Activated CD8-positive, alpha-beta memory T cell treated with anti-CD3 and anti-CD28 coated beads for 48 hours (primary cell): ENCODE results near the gene TPP1.

ENCODE experiments used
- DNase-seq, 3 experiments: peaks; one replicate each; pipeline ENCODE4 v3.0.0-alpha.2; 2020; ENCODE audit warnings: low read depth in 2 of 3, low spot score in 2 of 3

The TPP1 gene

DNA sequence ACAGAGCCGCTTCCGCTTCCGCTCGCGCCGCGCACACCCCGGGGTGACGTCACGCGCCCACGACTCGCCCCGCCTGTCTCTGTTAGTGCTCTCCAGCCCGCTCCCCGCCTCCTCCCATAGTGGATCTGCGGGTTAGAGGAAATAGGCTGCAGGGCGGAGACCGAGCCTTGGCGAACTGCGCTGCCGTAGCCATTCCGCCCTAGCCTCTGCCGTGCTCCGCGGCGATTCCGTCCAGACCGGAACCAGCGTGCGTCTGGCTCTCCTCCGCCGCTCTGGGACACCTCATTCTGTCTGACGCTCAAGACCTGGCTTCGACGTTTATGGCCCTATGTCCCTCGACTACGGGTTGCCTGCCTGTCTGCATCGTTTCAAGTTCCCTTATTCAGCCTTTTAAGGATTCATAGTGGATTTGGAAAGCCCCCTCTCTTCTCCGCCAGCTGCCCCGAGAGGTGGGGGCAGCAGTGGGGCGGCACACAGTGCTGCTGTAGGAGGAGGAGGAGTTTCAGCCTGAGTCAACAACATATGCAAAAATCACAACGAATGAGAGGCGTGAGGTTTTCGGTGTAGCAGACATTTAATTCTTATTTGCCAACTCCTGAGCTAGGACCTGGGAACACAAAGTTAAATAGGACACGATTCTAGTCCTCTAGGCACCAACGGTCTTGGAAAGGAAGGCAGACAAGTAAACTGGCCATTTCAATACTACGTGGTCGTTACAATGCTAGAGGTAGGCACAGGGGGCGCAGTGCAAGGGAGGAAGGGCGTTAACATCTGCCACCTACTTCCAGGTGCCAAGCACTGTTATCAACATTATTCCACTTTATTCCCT, 6.8 kb downstream of the TPP1 start, which contains the start of gene TAF10:
Gene TAF10, minus strand, starts transcription at position 4 of the 829 bp plus-strand sequence. CDS start 27 bp downstream, outside the sequence.
- peak; percentile 89 to 90 (median 90) for DNase-seq

DNA sequence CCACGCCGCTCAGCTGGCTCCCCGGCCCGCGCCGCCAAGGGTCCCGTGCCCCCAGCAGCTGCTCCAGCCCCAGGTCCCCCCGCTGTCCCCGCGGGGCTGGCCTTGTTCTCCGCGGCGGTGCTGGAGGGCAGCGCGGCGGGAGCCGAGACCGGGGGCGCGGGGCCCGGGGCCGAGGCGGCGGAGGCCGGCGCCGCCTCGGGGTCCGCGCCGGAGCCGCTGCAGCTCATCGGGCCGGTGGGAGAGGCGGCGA, 7.3 kb downstream of the TPP1 start:
- no peak for DNase-seq

DNA sequence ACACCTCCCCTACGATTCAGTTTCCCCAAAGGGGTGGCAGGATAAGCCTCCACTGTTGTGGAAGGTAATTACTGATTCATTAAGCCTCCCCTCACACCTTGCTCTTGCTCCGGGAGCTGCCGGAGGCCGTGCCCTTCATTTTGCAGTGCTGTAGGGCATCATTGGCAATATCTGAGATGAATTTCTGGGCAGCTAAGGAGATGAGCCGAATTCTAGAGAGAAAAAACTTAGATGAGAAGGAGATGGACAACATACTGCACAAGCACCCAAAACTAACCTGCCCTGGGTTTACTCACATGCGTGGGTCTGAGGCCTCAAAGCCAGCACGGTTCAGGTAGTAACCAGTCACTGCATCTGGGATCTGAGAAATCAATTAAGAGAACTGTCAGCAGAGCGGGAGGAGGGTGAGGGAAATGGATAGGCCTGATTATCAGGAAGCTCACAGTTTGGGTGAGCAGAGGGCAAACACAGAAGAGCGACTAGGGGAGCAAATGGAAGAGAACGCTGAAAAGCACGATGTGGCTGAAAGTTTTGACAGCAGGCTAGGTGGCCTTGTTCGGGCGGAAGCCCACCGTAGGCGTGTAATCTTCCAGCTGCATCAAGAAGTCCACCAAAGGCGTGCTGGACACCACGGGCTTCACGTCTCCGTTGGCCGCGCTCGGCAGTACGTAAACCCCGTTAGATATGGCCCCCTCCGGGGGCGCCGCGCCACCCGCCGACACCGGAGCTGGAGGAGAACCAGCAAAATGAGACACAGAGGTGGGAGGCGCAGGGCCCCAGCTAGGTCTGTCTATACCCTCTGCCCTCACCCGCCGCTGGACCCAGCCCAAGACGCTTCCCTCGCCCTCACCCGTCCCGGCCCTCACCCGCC, 7.9 kb downstream of the TPP1 start:
- no peak for DNase-seq

- DNase-seq, result no peak
These were observed 8.6 kb downstream of the TPP1 start for GRCh38 chr11:6610591-6610990.

- no peak for DNase-seq
These were observed 9.7 kb downstream of the TPP1 start for GRCh38 chr11:6609502-6610015.

- no peak for DNase-seq
These were observed 10.3 kb downstream of the TPP1 start for GRCh38 chr11:6608726-6609501.

- DNase-seq, result no peak
These were observed 11.2 kb downstream of the TPP1 start for GRCh38 chr11:6608011-6608410.

GRCh38 chr11:6607190-6607795, 11.9 kb downstream of the TPP1 start:
- no peak for DNase-seq

DNA sequence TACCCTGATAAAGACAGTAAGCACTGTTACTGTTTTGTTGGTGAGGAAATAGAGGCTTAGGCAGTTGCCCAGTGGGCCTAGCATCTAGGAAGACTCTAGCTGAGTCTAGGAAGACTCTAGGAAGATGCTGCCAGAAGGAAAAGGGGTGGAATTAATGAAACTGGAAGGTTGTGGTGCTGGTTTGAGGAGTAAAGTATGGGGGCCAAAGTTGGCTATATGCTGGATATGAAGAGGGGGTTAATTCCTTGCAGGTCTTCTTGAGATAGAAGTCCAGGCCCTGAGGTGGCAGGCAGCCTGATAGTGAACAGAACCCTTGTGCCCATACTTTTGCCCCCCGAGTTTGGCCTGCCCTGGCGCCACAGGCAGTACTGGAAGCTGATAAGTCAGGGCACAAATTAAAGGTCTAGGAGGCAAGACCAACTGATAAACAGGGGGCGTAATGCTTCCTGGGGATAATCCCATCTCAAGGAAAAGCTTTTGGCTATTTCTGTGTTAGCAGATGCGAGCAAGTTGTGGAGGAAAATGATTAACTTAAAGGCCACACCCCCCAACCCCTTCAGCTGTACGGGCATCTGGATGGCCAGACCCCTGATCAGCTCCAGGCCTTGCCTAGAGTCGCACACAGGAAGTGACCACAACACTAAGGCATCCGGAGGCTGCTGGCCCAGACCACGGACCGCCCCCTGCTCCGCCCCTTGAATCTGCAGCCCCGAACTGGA, 12.6 kb downstream of the TPP1 start:
- peak in 1 of 3 experiments; percentile 42 for DNase-seq

DNA sequence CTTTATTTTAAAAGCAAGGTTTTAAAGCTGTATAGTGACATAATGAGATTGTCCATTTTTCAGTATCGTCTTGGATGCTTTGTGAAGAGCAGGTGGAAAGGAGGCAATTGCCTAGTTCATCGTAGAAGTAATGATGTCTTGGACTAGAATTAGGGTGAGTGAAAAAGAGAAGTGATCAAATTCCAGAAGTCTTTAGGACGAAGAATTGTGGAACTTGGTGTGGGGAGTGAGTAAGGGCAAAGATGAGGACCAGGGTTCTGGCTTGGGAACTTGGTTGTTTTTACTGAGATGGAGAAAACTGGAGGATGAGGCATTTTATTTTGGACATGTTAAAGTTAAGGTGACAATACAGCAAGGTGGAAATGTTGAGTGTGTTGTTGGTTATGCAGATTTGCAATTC, 14.4 kb downstream of the TPP1 start:
- no peak for DNase-seq

GRCh38 chr11:6604081-6604626, 15.1 kb downstream of the TPP1 start:
- no peak for DNase-seq

- peak; percentile 71 to 82 (median 78) for DNase-seq
These were observed 15.7 kb downstream of the TPP1 start, which contains the start of the genes ILK and RRP8 for GRCh38 chr11:6603287-6604080. TSS of gene ILK (plus strand) at chr11:6603774. CDS start at chr11:6604272, 498 bp downstream. TSS of gene RRP8 (minus strand) at chr11:6603616. CDS start at chr11:6603502, 114 bp downstream.

DNA sequence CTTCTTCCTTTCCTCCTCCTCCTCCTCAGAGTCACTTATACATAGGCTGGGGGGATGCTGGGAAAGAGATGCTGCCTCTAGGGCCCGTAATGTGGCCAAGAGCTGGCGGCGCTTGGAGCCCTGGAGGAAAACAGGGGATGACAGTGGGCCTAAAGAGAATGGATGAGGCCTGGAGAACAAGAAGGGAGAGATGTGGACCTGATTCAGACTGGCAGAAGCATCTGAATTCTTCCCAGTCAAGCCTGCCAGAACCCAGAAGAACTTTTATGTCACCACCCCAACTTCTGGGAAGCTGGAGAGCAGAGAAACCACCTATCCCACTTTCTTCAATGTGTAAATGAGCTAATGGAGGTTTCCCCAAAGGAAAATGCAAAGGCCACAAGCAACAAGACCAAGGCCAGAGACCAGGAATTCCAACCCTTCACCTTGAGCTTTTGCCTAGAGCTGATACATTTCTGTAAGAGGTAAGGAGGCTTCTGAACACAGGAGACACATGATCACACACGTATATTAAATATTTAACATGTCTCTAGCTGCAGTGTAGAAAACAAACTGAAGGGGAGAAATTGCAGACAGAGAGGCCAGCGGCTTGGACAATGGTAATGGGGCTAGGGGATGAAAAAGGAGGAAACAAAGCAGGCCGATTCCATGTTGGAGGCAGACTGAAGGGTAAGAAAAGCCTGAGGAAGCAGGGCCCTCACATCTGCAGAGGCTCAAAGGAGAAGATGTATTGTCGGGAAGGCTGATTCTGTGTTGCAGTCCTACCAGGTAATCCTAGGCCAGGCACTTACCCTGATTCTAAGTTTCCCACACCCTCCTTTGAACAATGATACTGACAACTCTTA, 16.9 kb downstream of the TPP1 start:
- DNase-seq, result no peak

GRCh38 chr11:6601041-6601461, 18.2 kb downstream of the TPP1 start:
- no peak for DNase-seq

DNA sequence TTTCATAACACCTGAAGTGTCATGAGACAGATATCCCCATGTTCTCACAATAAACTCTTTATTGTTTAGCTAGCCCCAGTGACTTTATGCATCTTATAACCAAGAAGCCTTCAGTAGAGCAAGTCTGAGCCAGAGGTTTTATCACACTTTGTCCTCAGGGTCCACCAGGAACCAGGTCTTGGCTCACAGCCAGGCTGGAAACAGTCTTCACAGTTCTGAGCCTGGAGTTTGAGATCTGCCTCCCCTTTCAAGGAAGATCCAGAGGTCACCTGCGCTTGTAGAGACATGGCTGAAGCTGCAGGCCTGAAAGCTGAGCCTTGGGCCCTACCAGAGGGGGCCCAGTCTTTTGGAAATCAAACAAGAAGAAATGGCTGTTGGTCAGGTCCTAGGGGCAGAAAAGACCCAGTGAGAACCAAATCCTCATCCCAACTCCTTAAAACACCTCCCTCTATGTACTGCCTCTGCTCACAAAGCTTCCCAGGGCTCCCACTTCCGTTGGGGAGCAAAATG, 19.3 kb downstream of the TPP1 start:
- no peak for DNase-seq

GRCh38 chr11:6599449-6599848, 19.8 kb downstream of the TPP1 start:
- no peak for DNase-seq

DNA sequence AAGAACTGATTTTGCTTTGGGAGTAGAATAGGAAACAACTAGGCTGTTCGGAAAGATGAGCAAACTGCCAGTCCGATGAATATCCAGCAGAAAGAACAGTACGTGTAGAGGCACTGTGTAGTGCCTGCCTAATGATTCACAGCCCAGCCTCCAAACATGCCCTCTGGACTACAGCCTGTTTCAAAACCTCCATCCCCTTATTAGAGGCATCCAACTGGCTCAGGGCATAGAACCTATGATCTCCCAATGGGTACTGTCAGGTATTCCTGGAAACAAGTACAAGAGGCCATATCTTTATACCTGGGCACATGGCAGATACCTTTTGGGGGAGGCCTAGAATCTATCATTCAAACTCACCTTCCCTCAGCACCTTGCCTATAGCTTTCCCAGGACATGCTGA, 20.7 kb downstream of the TPP1 start:
- no peak for DNase-seq
